HG03045 (cell line): ENCODE data around the gene ACSM2A.
"Not testable (repeated sequence)": the region's sequence is repeated elsewhere in the genome, so short reads cannot be mapped to it uniquely, and the experiment has no call there.

Experiments used
- ATAC-seq: cut with Tn5 transposase; IDR thresholded peaks from one replicate; pipeline ENCODE4 v1.9.1; 2021; ENCODE audit warnings: mild to moderate bottlenecking, moderate library complexity; ENCODE audit not compliant: unreplicated experiment

ACSM2A gene

GRCh38 chr16:20446652-20447393 lies 4.5 kb upstream of the ACSM2A start:
- ATAC-seq: not testable (repeated sequence)

GRCh38 chr16:20453633-20454032 lies 2.3 kb downstream of the ACSM2A start:
- ATAC-seq: not testable (repeated sequence)

DNA sequence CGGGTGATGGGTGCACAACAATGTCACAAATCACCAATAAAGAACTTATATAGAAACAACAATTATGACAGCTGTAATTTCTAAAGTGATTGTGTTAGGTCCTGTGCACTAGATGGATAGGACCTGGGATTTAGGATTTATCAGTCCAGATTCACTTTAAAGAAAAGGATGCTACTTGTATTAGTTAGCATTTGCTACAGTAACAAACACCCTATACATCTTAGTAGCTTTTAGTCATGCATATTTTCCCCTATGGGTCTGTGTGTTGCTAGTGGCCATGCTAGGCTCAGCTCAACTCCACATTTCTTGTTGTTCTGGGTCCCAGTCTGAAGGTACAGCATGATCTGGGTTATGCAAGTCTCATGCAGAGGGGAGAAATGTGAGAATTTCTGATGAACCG lies 7.9 kb downstream of the ACSM2A start:
- not testable (repeated sequence) for ATAC-seq

DNA sequence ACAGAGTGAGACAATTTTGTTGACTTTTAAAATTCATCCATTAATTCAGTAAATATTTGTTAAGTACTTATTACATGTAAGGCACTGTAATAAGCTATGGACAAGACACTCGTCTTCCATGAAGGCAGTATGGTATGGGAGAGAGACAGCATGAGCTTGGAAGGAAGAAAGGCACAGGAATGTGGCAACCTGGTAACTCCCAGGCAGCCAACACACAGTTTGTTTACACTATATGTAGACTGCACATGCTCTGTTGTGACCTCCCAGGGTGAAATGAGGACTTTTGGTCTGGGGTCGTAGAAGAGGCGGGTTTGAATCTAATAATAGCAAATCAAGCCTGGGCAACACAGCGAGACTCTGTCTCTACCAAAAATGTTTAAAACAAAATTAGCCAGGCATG lies 9.0 kb downstream of the ACSM2A start:
- not testable (repeated sequence) for ATAC-seq

DNA sequence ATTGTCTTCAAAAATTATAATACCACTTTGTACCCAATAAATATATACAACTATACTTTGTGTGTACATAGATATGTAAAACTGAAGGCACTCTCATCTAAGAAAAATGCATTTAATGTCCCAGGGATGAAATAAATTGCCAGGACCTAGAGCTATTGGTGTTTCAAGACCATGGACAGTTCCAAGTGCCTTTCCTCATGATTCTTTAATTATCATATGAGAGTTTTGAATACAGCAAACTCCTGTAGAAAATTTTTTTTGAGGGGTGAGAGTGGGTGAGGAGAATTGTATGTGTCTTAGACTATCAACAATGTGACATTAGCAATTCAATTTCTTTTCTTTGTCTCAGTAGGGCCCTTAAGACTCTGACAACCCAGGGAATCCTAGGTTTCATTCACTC lies 17.6 kb downstream of the ACSM2A start:
- not testable (repeated sequence) for ATAC-seq

DNA sequence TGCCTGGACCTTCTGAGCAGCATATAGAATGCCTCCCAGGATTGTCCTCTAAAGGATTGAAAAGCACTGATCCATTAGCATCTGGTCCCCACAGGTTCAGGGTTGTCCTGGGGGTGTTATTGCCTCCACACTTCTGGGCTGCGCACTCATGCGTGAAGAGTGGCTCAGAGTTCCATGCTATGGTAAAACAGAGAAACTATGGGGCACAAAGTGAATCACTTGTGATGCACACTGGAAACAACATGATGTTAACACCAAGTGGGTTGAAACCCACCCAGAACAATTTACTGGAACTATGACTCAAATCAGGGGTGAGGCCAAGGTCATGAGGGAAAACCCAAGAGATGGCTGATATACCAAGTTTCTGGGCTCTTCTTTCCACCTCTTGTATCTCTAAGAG lies 18.6 kb downstream of the ACSM2A start:
- not testable (repeated sequence) for ATAC-seq

GRCh38 chr16:20470732-20471131 lies 19.4 kb downstream of the ACSM2A start:
- ATAC-seq: not testable (repeated sequence)

DNA sequence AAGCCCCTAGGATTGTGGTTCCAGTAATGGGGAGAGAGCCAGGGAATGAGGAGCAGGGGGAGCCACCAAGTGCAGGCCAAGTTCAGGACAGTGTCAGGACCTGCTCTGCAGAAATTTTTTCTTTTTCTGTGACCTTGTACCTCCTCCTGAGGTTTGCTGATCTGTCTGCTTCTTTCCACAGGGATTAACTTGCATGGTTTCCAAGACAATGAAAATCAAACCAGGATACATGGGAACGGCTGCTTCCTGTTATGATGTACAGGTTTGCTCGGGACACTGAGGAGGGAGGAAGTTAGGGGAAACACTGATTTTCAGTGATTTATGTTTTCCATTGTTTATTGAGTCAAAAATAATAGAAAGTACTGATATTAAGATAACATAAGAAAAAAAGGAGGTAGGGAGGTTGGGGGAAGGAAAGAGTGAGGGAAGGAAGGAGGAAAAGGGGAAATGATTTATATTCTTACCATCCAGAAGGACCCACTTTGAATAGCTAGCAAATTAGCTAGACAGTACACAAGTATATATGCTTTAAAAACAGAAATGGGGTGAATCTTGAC lies 25.9 kb downstream of the ACSM2A start:
- not testable (repeated sequence) for ATAC-seq

- not testable (repeated sequence) for ATAC-seq
These were observed 32.7 kb downstream of the ACSM2A start for GRCh38 chr16:20483989-20484388.

- ATAC-seq: no peak
These were observed 33.4 kb downstream of the ACSM2A start for GRCh38 chr16:20484726-20485125.

DNA sequence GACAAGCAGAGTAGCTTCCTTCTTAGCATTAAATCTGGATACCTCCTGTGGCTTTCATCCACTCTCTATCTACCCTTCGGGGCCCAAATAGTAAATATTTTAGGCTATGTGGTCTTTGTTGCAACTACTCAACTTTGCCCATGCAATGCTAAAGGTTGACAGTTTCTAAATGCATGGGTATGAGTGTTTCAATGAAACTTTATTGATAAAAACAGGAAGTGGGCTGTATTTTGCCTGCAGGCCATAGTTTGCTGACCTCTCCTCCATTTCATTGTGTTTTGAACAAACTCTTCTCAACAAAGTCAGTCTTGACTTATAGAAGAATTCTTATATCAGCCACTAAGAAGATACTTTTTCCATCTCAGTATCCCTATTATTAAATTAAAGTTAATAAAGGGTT lies 34.1 kb downstream of the ACSM2A start:
- no peak for ATAC-seq

DNA sequence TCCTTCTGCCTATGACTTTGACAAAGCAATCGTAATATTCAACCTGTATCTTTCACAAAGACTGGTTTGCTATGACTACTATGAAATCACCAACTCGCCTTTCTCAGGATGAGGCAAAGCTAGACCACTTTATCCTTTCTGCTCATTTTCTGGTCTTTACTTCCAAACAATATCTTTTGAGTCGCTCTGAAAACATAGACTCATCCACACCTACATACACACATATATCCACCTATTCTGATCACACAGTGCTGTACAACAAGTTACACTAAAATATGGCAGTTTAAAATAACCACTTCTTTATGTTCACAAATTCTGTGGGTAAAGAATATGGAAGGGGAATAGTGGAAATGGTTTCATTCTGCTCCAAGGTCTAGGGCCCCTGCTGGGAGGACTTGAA lies 39.7 kb downstream of the ACSM2A start:
- not testable (repeated sequence) for ATAC-seq

GRCh38 chr16:20491448-20491847 lies 40.1 kb downstream of the ACSM2A start:
- ATAC-seq: not testable (repeated sequence)

- no peak for ATAC-seq
These were observed 53.1 kb downstream of the ACSM2A start for GRCh38 chr16:20504418-20504817.

DNA sequence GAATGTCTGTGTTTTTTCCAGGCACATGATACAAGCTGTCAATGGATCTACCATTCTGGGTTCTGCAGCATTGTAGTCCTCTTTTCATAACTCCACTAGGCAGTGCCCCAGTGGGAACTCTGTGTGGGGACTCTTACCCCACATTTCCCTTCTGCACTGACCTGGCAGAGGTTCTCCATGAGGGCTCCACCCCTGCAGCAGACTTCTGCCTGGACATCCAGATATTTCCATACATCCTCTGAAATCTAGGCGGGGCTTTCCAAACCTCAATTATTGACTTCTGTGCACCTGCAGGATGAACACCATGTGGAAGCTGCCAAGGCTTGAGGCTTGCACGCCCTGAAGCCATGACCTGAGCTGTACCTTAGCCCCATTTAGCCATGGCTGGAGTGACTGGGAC lies 56.0 kb downstream of the ACSM2A start:
- ATAC-seq: no peak

DNA sequence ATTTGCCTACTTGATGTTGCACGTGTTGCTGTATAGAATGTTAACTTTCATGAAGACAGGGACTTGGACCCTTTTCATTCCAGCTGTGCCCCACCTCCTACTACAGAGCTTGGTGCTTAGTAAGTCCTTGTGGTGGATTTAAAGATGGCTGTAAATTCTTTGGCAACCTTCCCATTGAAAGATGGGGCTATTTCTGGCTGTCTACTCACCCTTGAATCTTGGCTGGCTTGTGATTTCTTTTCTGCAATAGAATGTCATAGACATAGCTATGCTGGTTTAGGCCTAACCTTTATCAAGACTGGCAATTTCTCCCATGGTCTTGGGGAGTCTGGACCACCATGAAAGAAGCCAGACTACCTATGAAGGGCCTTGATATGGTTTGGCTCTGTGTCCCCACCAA lies 59.0 kb downstream of the ACSM2A start:
- no peak for ATAC-seq

DNA sequence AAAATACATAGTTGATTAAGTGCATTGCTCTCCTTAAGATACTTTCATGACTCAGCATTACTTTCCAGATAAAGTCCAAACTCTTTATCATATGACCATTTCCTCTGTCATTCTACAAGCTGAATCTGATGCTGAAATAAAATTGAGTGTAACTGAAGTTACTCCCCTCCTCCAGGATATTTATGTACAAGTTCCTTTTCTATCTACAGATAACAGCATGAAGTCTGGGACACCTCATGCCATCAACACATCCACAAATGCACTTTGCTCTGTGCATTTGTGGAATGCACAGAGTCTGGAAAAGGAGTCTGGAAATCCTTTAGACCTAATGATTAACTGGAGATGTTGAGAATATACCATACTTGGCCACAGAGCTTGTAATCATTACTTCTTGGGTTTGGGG lies 64.4 kb downstream of the ACSM2A start:
- no peak for ATAC-seq

DNA sequence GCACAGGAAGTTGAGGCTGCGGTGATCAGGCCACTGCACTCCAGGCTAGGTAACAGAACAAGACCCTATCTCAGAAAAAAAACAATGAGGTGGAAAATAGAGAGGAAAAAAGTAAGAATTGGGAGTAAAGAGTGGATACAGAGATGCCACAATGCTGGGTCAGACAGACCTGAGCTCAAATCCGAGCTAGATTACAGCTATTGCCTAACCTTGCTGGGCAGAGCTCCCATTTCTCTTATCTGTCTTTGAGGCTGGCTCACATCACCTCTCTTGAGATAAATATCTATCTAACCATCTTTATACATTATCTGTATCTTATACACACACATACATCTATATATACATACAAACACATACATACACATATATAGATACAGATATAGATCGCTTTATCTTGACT lies 65.8 kb downstream of the ACSM2A start:
- ATAC-seq: no peak

DNA sequence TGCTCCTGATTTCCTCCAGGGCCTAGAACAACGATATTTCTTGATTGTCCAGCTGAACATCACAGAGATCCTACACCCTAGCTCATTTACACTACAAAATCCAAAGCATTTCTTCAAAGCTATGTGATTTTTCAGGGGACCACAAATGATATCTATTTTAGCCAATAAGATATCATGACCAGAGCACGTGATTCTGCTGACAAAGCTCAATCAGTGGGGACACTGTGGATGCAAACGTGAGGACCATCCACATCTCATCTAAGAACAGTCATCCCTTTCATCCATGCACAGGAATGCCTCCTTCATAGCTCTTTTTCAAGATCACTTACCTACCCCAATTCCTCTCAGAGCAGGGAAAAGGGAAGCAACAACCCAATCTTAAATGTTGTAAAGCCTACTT lies 67.9 kb downstream of the ACSM2A start:
- no peak for ATAC-seq

- ATAC-seq: no peak
These were observed 68.8 kb downstream of the ACSM2A start for GRCh38 chr16:20520103-20520502.

DNA sequence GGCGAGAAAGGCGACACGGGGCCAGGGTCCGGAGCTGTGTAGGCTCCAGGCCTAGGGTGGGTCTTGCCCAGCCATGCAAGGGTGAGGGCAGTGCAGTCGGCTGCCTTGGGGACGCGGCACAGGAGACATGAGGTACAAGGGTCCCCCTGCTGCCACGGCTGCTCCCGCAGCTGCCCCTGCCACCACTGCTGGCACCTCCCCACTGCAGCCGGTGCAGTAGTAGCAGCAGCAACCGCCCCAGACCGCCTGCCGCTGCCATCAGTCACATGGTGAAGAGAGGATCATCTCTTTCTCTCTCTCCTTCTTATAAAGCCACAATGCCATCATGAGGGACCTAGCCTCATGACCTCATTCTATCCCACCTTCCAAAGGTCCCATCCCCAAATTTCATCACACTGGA lies 80.5 kb downstream of the ACSM2A start:
- ATAC-seq: not testable (repeated sequence)

- not testable (repeated sequence) for ATAC-seq
These were observed 81.0 kb downstream of the ACSM2A start for GRCh38 chr16:20532284-20532792.
